Posterior vena cava (tissue), 2 donors: ENCODE results near the gene LMCD1. TPM values are rescaled to one million over a fixed set of nuclear protein-coding genes. Genes with fewer than 3 reads are reported as not detected.
A peak's percentile ranks its signal among the peaks of the same experiment; 100 is the strongest.

ENCODE experiments used
- DNase-seq: peaks from one replicate; pipeline ENCODE4 v3.0.0-alpha.2; 2020; ENCODE audit warnings: low spot score
- intact Hi-C, 2 donors: fragments of 100-400 bp; cut with DNase I; formaldehyde crosslinking; loops; one replicate each; pipeline versions ENCODE4 v1.14.1 to v1.14.2; 2022 to 2023
- total RNA-seq, 2 donors: library from RNA; stranded (reverse); fragmentation: NEBNext Ultra II Directional; extraction: Animal tissue kit (Norgen Biotek cat#: 25700); gene quantifications; one replicate each; pipeline ENCODE4 v1.2.1, GENCODE V29; 2021
- donor health status: DM: yes; HTN: yes; CAD: no.
- donor health status: DM: yes; HTN: yes; CAD: no.

LMCD1 gene
- total RNA-seq, 2 donors from 2014 or later = 221 to 834 TPM

DNA sequence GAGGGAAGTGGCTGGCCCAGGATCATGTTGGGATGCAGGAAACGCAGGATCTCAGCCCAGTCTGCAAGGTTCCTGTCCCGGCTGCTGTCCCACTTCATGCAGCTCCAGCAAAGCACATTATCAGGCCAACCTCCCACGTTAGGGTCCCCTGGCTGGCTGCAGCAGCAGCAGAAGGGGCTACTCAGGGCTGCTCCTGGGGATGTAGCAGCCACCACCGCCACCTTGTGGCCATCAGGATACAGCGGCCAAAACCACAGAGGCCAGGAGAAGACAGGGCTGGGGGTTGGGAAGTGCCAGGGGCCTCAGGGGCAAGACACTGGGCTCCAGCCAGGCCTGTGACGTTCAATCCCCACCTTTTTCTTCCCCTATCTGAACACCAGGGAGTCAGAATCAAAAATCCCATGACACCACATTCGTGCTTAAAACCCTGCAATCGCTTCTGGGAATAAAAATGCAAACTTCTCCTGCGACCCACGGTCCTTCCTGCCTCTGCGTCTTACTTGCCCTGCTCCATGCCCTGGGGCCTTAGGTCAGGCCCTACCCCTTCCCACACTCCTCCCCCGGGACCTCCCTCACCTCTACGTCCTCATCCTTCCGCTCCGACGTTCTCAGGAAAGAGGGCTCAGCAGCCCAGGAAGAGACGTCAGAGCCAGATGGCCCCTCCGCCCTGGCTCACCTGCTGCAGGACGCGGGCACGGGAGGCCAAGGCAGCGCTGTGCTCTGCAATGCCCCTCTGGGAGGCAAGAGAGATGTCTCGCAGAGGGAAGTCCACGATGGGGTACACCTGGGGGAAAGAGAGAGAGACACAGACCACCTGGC is 121.5 kb downstream of the LMCD1 start:
- intact Hi-C loops = loop anchor here (5.0 kb wide), 2 partner anchors 176 to 181 kb away; no protein-coding TSS in a partner anchor
- DNase-seq = peak; percentile 89

DNA sequence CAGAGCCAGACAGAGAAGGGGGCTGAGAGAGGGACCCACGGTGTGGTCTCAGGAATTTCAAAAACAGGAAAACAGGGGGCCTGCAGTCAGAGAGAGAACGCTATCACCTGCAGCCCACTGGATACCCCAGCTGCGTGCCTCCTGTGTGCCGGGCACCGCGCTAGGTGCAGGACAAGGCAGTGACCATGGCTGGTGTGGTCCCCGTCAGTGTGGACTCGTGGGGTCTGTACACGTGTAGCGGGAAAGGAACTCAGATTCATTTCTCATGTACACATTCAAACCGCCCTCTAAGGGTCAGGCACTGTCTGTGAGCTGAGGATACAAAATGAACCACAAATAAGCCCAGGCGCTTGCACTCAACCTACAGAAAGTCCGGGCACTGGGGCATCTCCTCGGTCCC is 122.1 kb downstream of the LMCD1 start:
- peak; percentile 49 for DNase-seq
- intact Hi-C loops = loop anchor here (5.0 kb wide), 2 partner anchors 176 to 181 kb away; no protein-coding TSS in a partner anchor

Other genes with a start within 250 kb of the LMCD1 start
- under 1 TPM; 0.24 to 0.32 TPM for gene SSUH2, start 143.0 kb downstream of the LMCD1 start, total RNA-seq
- gene CAV3, start 232.0 kb downstream of the LMCD1 start, total RNA-seq = not detected